Urinary bladder (tissue), 4 donors: ENCODE data around the gene WSB2. TPM values are rescaled to one million over a fixed set of nuclear protein-coding genes. Genes with fewer than 3 reads are reported as not detected.
"Not testable (repeated sequence)": the region's sequence is repeated elsewhere in the genome, so short reads cannot be mapped to it uniquely, and the experiment has no call there.

Experiments used
- DNase-seq: peaks from one replicate; pipeline ENCODE4 v3.0.0-alpha.2; 2015; ENCODE audit errors: extremely low spot score
- H3K27ac ChIP-seq: one replicate; pipeline ENCODE4 v1.5.1; 2013; ENCODE audit warnings: low read depth, mild to moderate bottlenecking, moderate library complexity
- H3K36me3 ChIP-seq: one replicate; pipeline ENCODE4 v1.6.1; 2013; ENCODE audit warnings: mild to moderate bottlenecking, moderate library complexity; ENCODE audit not compliant: insufficient read depth
- H3K4me1 ChIP-seq: one replicate; pipeline ENCODE4 v1.6.1; 2013; ENCODE audit warnings: mild to moderate bottlenecking, moderate library complexity; ENCODE audit not compliant: insufficient read depth
- H3K4me3 ChIP-seq: one replicate; pipeline ENCODE4 v1.5.1; 2013; ENCODE audit warnings: low read depth, low read length
- WGBS: extraction: QIAGEN DNeasy Blood & Tissue Kit; methylation state at CpG from one replicate; pipeline ENCODE4 v1.1.7; 2013; 5-methylcytosine and 5-hydroxymethylcytosine counted together
- polyA plus RNA-seq: library from polyadenylated mRNA; stranded (reverse); fragments of 200-250 nt; gene quantifications from one replicate; pipeline ENCODE4 v1.2.3, GENCODE V29; 2013
- total RNA-seq: library from RNA; depleted of rRNA; stranded (reverse); fragments of >200 nt; gene quantifications from one replicate; pipeline ENCODE4 v1.2.3, GENCODE V29; 2014
- donor health status: healthy with polysubstance abuse.
- donor health status: healthy.

The WSB2 gene
- total and polyA plus RNA-seq, 2 donors = 44.5 to 61.3 TPM

DNA sequence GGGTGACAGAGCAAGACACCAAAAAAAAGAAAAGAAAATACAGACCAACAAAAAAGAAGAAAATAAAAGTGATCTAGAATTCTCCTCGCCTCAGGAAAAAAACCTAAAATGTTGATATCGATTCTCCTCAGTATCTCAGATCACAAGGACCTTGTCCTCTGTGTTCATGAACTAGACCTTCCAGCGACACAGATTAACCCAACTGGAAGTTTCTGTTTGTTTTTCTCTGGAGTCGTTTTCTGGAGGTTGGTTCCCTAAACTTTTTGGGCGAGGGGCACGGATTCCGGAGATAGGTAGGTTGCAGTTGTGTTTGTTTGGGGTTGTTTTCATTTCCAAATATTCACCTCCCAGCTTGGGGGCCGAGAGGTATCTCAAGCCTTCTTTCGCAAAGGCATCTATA, 45.0 kb downstream of the WSB2 start:
- Histone ChIP-seq H3K4me1 (no peaks in the 10 kb centered on the region), H3K27ac (no peak overlapping the region), H3K36me3 (no peaks in the 10 kb centered on the region), H3K4me3 (peak overlapping the region; percentile 87)
- no peak for DNase-seq
- WGBS = 31% methylated on average over 9 of the region's 9 CpGs

DNA sequence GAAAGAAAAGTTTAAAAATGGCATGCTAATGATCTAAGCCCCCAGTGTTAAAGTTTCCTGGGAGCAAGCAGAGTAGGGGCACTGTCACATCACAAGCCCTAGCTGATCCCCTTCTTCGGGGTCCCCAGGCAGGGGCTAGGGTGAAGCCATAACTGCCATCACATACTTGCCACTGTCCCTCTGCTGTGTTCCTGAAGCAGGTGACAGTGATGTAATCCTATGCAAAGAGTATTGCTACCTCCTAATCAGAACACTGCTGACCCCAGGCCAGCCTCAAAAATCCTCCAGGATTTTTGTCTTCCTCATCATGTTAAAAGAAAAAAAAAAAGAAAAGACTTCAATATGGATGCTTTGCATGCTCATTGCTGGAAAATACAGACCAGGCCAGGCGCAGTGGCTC, 45.7 kb downstream of the WSB2 start:
- H3K4me1 ChIP-seq = no peaks in the 10 kb centered on the region
- H3K27ac ChIP-seq = no peak overlapping the region
- H3K36me3 ChIP-seq = no peaks in the 10 kb centered on the region
- H3K4me3 ChIP-seq = no peak overlapping the region
- 89% methylated on average over 2 of the region's 2 CpGs for WGBS
- DNase-seq = no peak

DNA sequence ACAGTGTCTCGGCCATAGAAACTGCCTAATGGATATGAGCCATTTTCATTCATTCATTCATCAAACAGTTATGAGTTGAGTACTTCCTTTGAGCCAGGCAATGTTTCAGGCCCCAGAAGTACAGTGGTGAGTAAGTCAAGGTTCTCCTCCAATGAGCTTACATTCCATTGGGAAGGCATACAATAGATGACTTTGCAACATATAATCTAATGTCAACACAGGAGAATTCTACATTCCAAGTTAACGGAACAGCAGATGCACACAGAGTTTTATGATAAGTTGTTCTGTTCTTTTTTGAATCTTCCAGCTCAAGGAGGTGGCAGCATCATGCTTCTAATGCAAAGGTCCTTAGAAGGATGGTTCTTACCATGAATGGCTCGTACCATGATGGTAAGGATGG, 47.7 kb downstream of the WSB2 start:
- Histone ChIP-seq H3K4me3 (no peak overlapping the region), H3K4me1 (no peaks in the 10 kb centered on the region), H3K36me3 (no peaks in the 10 kb centered on the region), H3K27ac (no peak overlapping the region)
- WGBS = 86% methylated on average over 3 of the region's 3 CpGs
- no peak for DNase-seq

DNA sequence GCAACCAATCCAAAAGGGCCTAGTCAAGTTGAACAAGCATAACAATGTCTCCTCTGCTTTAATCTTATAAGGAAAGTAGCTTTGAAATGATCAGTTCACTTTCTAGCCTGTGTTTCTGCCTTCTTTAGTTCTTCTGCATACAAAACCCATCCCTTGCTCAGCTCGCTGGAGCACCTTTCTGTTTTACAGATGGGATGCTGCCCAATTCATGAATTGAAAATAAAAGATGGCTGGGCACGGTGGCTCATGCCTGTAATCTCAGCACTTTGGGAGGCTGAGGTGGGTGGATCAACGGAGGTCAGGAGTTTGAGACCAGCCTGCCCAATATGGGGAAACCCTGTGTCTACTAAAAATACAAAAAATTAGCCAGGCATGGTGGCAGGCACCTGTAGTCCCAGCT, 49.0 kb downstream of the WSB2 start:
- DNase-seq = no peak
- 86% methylated on average over 3 of the region's 3 CpGs for WGBS
- Histone ChIP-seq H3K36me3 (no peaks in the 10 kb centered on the region), H3K4me1 (no peaks in the 10 kb centered on the region), H3K4me3 (no peak overlapping the region), H3K27ac (no peak overlapping the region)

DNA sequence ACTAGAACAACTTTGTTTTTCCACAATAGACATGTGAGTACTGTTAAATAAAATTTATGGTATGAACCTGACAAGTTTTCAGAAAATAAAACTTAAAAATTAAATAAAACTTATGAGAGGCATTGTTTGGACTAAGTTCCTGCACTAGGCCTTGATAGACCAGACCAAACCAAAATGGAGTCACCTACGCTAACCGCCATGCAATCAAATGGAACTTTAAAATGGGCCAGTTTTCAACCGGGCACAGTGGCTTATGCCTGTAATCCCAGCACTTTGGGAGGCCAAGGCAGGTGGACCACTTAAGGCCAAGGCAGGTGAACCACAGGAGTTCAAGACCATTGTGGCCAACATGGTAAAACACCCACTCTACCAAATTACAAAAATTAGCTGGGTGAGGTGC, 49.6 kb downstream of the WSB2 start:
- no peak overlapping the region for H3K4me3 ChIP-seq
- no peak for DNase-seq
- 98% methylated on average over 3 of the region's 3 CpGs for WGBS
- H3K36me3 ChIP-seq = no peaks in the 10 kb centered on the region
- no peak overlapping the region for H3K27ac ChIP-seq
- no peaks in the 10 kb centered on the region for H3K4me1 ChIP-seq

DNA sequence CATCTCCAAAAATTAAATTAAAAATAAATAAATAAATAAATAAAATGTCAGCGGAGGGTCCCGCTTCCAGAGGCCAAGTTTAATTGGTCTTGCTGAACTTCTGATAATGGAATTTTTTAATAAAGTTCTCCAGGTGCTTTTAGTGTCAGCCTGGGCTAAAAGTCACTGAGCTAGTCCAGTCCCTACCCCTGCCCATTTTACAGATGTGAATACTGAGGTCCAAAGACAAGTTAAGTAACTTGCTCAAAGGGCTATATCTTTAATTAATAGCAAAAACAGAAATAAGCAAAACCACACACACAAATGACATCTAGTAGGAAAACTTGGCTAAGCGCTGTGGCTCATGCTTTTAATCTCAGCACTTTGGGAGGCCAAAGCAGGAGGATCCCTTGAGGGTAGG, 50.1 kb downstream of the WSB2 start:
- Histone ChIP-seq H3K4me3 (no peak overlapping the region), H3K4me1 (no peaks in the 10 kb centered on the region), H3K27ac (no peak overlapping the region), H3K36me3 (no peaks in the 10 kb centered on the region)
- DNase-seq = no peak
- 97% methylated on average over 3 of the region's 3 CpGs for WGBS

DNA sequence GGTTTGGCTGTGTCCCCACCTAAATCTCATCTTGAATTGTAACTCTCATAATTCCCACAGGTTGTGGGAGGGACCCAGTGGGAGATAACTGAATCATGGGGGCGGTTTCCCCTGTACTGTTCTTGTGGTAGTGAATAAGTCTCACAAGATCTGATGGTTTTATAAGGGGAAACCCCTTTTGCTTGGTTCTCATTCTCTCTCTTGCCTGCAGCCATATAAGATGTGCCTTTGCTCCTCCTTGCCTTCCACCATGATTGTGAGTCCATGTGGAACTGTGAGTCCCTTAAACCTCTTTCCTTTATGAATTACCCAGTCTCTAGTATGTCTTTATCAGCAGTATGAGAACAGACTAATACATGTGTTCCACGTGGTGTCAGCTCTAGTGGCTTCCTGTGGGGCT, 61.2 kb downstream of the WSB2 start:
- H3K36me3 ChIP-seq, H3K4me1 ChIP-seq, H3K4me3 ChIP-seq, DNase-seq, H3K27ac ChIP-seq: not testable (repeated sequence)
- WGBS = 66% methylated on average over 2 of the region's 2 CpGs

DNA sequence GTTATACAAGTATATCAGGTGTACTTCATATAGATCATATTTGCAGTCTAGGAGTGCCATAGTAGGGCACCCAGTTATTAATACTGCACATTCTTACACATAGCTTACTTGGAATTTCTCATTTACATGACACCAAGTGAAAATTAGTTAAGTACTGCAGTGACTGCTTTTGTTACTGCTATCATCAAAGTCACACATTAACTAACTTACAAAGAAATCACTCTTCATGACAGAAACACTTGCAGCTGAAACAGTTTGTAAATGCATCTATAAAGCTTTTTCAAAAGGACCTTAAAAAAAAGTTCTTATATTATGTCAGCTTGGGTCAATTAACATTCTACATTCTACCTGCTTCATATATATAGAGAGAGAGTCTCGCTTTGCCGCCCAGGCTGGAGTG, 62.3 kb downstream of the WSB2 start:
- no peaks in the 10 kb centered on the region for H3K36me3 ChIP-seq
- 94% methylated on average over 2 of the region's 2 CpGs for WGBS
- H3K4me1 ChIP-seq = no peaks in the 10 kb centered on the region
- H3K4me3 ChIP-seq = no peak overlapping the region
- DNase-seq = no peak
- H3K27ac ChIP-seq = no peak overlapping the region

DNA sequence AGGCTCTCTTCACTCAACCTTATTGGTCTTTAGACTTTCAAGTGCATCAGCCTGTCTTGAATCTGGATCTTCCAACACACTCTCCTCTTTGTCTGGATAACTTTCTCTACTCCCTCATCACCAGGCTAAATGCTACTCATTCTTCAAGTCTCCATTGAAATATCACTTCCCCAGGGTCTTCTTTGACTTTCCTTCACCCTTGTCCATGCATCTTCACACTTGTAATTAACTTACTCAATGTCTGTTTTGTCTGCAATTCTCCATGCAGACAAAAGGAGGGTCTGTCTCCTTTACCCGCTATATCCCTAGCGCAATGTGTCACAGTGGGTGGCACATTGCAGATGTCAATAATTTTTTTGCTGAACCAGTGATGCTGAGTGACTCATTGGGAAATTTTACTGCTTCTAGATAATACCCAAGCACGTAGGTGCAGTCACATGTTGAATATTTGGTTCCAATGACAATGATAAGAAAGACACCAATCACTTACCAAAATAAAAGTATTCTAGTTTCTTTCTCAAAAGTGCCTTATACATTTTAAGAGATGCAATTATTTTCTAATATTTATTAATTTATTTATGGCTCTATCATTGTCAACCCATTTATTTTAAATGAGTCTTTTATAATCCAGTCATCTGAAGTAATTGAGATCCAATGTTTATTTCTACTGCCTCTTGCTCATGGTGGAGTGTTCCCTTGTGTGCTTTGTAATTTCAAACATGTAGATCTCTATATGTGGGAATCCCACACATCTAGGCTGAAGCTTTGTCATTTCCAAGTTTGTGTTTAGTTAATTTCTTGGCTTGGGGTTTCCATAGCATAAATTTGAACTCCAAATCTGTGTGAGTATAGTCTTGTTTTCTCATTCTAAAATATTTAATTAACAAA, 66.2 kb downstream of the WSB2 start:
- DNase-seq = no peak

DNA sequence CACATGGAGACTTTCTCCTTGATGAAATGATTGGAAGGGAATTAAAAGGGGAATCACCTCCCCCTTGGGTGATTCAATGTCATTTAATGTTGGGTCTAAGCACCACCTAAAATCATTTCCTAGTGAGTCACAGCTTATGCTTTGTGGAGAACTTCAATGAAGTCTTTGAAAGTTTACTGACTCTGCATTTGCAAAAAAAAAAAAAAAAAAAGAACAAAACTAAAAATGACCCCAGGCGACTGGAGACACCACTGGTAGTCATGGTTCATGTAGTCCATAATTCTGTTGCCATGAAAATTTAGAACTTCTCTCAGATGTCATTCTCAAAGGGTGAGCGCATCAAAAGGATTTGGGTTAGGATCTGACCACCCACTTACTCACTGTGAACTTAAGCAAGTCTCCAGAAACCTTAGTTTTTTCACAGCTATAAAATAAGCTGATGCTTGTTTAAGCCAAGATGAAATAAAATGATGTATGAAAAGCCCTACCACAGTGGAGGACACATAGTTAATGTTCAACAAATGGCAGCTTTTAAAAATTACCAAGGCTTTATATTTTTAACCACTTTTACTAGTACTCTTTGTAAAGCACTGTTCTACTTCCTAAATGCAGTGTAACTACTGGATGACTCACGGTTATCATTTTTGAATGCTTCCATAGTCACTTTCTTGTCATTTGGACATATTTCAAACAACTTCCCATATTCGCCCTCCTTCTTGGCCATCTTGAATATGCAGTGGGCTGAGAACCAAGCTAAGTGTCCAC, 74.1 kb downstream of the WSB2 start:
- WGBS = 73% methylated on average over 4 of the region's 4 CpGs
- Histone ChIP-seq H3K27ac (no peak overlapping the region), H3K36me3 (no peaks in the 10 kb centered on the region), H3K4me3 (no peak overlapping the region), H3K4me1 (no peaks in the 10 kb centered on the region)
- DNase-seq = no peak

More for the DNA sequence above, 66.2 kb downstream of the WSB2 start:
- H3K36me3 ChIP-seq = no peaks in the 10 kb centered on the region
- 80% methylated on average over 3 of the region's 3 CpGs for WGBS
- H3K4me1 ChIP-seq = no peaks in the 10 kb centered on the region
- H3K27ac ChIP-seq = no peak overlapping the region
- no peak overlapping the region for H3K4me3 ChIP-seq

DNA sequence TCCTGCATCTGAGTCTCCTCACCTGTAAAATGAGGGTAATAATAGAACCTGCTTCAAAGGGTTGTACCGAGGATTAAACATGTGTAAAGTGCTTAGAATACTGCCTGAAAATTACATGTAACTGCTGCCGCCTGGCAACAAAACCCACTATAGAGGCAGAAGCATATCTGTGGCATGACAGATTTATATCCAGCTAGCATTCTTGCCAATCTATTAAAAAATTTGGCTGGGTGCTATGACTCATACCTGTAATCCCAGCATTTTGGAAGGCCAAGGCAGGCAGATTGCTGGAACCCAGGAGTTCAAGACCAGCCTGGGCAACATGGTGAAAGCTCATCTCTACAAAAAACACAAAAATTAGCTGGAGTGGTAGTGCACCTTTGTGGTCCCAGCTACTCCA, 75.8 kb downstream of the WSB2 start:
- 78% methylated on average over 2 of the region's 2 CpGs for WGBS

More for the DNA sequence above, 75.8 kb downstream of the WSB2 start:
- no peak for DNase-seq
- Histone ChIP-seq H3K4me3 (no peak overlapping the region), H3K36me3 (no peaks in the 10 kb centered on the region), H3K27ac (no peak overlapping the region), H3K4me1 (no peaks in the 10 kb centered on the region)
